Panc1 (cell line): ENCODE measurements around the gene PPP1R3D.

Experiments
- CTCF ChIP-seq: fragments of 450-650 bp; IDR thresholded peaks from 2 replicates; pipeline ENCODE4 v1.5.1; 2017; ENCODE audit warnings: mild to moderate bottlenecking
- POLR2AphosphoS5 ChIP-seq: IDR thresholded peaks from 2 replicates; pipeline ENCODE4 v1.6.1; 2012; ENCODE audit warnings: mild to moderate bottlenecking, low read depth, low read length, moderate library complexity
- REST ChIP-seq, 2 experiments: IDR thresholded peaks; 2 replicates each; pipeline ENCODE4 v1.6.1; 2011 to 2012; ENCODE audit warnings: low read depth in 2 of 2, control low read depth in 1 of 2, low read length in 1 of 2, mild to moderate bottlenecking in 1 of 2, moderate library complexity in 1 of 2; ENCODE audit not compliant: insufficient read depth in 1 of 2

- TF ChIP-seq REST (IDR thresholded peaks at IDR 0.05; ENCODE audit: insufficient read depth in 1 of 2, low read depth in 2 of 2, low read length in 1 of 2) (no peak), CTCF (no peak), POLR2AphosphoS5 (no peak)
Measured at GRCh38 chr20:59984541-59984940, 44.4 kb upstream of the PPP1R3D start.
